H1 (cell line): ENCODE results near the gene GNAQ. TPM values are rescaled to one million over a fixed set of nuclear protein-coding genes. Genes with fewer than 3 reads are reported as not detected.

ENCODE experiments used
- CTCF ChIA-PET: fragments of 300-600 bp; sonication (Branson Sonifier 250); formaldehyde crosslinking; loops from one replicate; lab custom pipeline; 2021; ENCODE audit not compliant: partially characterized antibody; lab: Charles Lee
- POLR2A ChIA-PET: fragments of 300-600 bp; sonication (Branson Sonifier 250); formaldehyde crosslinking; loops from one replicate; lab custom pipeline; 2021; ENCODE audit warnings: inconsistent platforms; ENCODE audit not compliant: partially characterized antibody; lab: Charles Lee
- DNase-seq, 2 experiments: peaks; one replicate each; pipeline versions ENCODE4 v3.0.0 to v3.0.0-alpha.2; 2010 to 2022; ENCODE audit warnings: low spot score in 2 of 2, low read depth in 1 of 2, mixed read lengths in 1 of 2
- FAIRE-seq: peaks from 2 replicates; lab custom pipeline; 2011; peaks lifted over from hg19 to GRCh38; lab: Jason Lieb, UNC
- H2AFZ ChIP-seq: 2 replicates; pipeline ENCODE4 v1.8.1; 2012; ENCODE audit warnings: low read length, inconsistent platforms
- H2AK5ac ChIP-seq: 2 replicates; pipeline ENCODE4 v1.6.1; 2013; ENCODE audit warnings: low read depth, low read length
- H2BK120ac ChIP-seq: replicated peaks from 2 replicates; pipeline ENCODE3; 2013; ENCODE audit warnings: low read depth, low read length, inconsistent platforms
- H2BK12ac ChIP-seq: 2 replicates; pipeline ENCODE4 v1.6.1; 2013; ENCODE audit warnings: low read depth, low read length
- H2BK15ac ChIP-seq: 2 replicates; pipeline ENCODE4 v1.6.1; 2013; ENCODE audit warnings: low read length
- H2BK20ac ChIP-seq: 2 replicates; pipeline ENCODE4 v1.6.1; 2013; ENCODE audit warnings: low read length
- H2BK5ac ChIP-seq: 2 replicates; pipeline ENCODE4 v1.6.1; 2013; ENCODE audit warnings: low read depth, low read length
- H3K14ac ChIP-seq: 2 replicates; pipeline ENCODE4 v1.6.1; 2013; ENCODE audit warnings: inconsistent platforms; ENCODE audit not compliant: insufficient read length
- H3K18ac ChIP-seq: 2 replicates; pipeline ENCODE4 v1.6.1; 2013; ENCODE audit warnings: low read length; ENCODE audit errors: extremely low read depth
- H3K23ac ChIP-seq: 2 replicates; pipeline ENCODE4 v1.6.1; 2013; ENCODE audit warnings: inconsistent platforms; ENCODE audit not compliant: insufficient read length
- H3K23me2 ChIP-seq: 2 replicates; pipeline ENCODE4 v1.6.1; 2013; ENCODE audit warnings: low read depth, low read length
- H3K27ac ChIP-seq: 2 replicates; pipeline ENCODE4 v1.6.1; 2011; ENCODE audit warnings: low read depth, low read length, inconsistent platforms
- H3K27me3 ChIP-seq, 4 experiments: replicated peaks in 1 of 4; 1 replicate in 1 of 4; 2 replicates in 3 of 4; pipeline versions ENCODE4 v1.6.1 to v1.8.1; 2011 to 2013; ENCODE audit warnings: low read length in 3 of 4, mild to moderate bottlenecking in 3 of 4, inconsistent platforms in 2 of 4, mixed read lengths in 2 of 4, moderate library complexity in 1 of 4; ENCODE audit not compliant: control insufficient read depth in 3 of 4, insufficient read depth in 3 of 4; ENCODE audit errors: extremely low read depth in 1 of 4
- H3K36me3 ChIP-seq, 4 experiments: 2 replicates each; pipeline versions ENCODE4 v1.6.1 to v1.8.1; 2011 to 2013; ENCODE audit warnings: mild to moderate bottlenecking in 4 of 4, low read length in 3 of 4, moderate library complexity in 2 of 4, control low read depth in 1 of 4, inconsistent platforms in 1 of 4; ENCODE audit not compliant: insufficient read depth in 4 of 4, control insufficient read depth in 2 of 4
- H3K4ac ChIP-seq: replicated peaks from 2 replicates; pipeline ENCODE3; 2013; ENCODE audit warnings: low read length, low read depth, mixed read lengths, inconsistent platforms; ENCODE audit not compliant: insufficient read length
- H3K4me1 ChIP-seq, 4 experiments: replicated peaks in 1 of 4; 1 replicate in 1 of 4; 2 replicates in 3 of 4; pipeline versions ENCODE4 v1.6.1 to v1.8.1; 2011 to 2013; ENCODE audit warnings: low read length in 3 of 4, inconsistent platforms in 2 of 4, mixed read lengths in 1 of 4; ENCODE audit not compliant: insufficient read depth in 4 of 4, control insufficient read depth in 3 of 4
- H3K4me2 ChIP-seq, 2 experiments: 2 replicates each; pipeline versions ENCODE4 v1.6.1 to v1.8.1; 2011 to 2013; ENCODE audit warnings: low read depth in 2 of 2, low read length in 2 of 2, control low read depth in 1 of 2, inconsistent platforms in 1 of 2, mild to moderate bottlenecking in 1 of 2; ENCODE audit not compliant: insufficient read depth in 1 of 2
- H3K4me3 ChIP-seq, 4 experiments: fragments of 200-600, 300-600 bp in 1 of 4; sonication (generic), shearing (Covaris generic), sonication (Bioruptor Twin) in 1 of 4; 2 replicates each; pipeline versions ENCODE4 v1.5.1 to v1.8.1; 2011 to 2016; ENCODE audit warnings: low read length in 4 of 4, low read depth in 3 of 4, control low read depth in 2 of 4, inconsistent platforms in 2 of 4, mild to moderate bottlenecking in 2 of 4, mixed read lengths in 1 of 4, moderate library complexity in 1 of 4; ENCODE audit not compliant: insufficient read depth in 2 of 4; ENCODE audit errors: extremely low read depth in 1 of 4
- H3K56ac ChIP-seq: replicated peaks from 2 replicates; pipeline ENCODE3; 2013; ENCODE audit warnings: low read depth, mild to moderate bottlenecking, mixed read lengths, low read length, inconsistent platforms; ENCODE audit not compliant: insufficient read length
- H3K79me1 ChIP-seq: 2 replicates; pipeline ENCODE4 v1.6.1; 2013; ENCODE audit warnings: low read depth, low read length, control low read depth
- H3K79me2 ChIP-seq, 2 experiments: 2 replicates each; pipeline versions ENCODE4 v1.6.1 to v1.8.1; 2012 to 2013; ENCODE audit warnings: low read length in 2 of 2, mild to moderate bottlenecking in 2 of 2, inconsistent platforms in 1 of 2; ENCODE audit not compliant: insufficient read depth in 2 of 2, control insufficient read depth in 1 of 2
- H3K9ac ChIP-seq, 4 experiments: replicated peaks in 1 of 4; 1 replicate in 1 of 4; 2 replicates in 3 of 4; pipeline versions ENCODE4 v1.6.1 to v1.8.1; 2011 to 2013; ENCODE audit warnings: low read depth in 3 of 4, low read length in 3 of 4, control low read depth in 2 of 4, mild to moderate bottlenecking in 2 of 4, moderate library complexity in 2 of 4, inconsistent platforms in 1 of 4; ENCODE audit errors: extremely low read depth in 1 of 4
- H3K9me3 ChIP-seq, 2 experiments: 2 replicates each; pipeline versions ENCODE4 v1.6.1 to v1.8.1; 2012 to 2013; ENCODE audit warnings: mild to moderate bottlenecking in 2 of 2, moderate library complexity in 2 of 2, control low read depth in 1 of 2, inconsistent platforms in 1 of 2, low read depth in 1 of 2, low read length in 1 of 2, mixed read lengths in 1 of 2; ENCODE audit not compliant: insufficient read depth in 2 of 2
- H4K20me1 ChIP-seq, 2 experiments: replicated peaks in 1 of 2; 2 replicates each; pipeline versions ENCODE3 to v1.8.1; 2011 to 2013; ENCODE audit warnings: inconsistent platforms in 2 of 2, low read length in 2 of 2, mild to moderate bottlenecking in 1 of 2; ENCODE audit not compliant: insufficient read depth in 2 of 2, control insufficient read depth in 1 of 2
- H4K5ac ChIP-seq: 2 replicates; pipeline ENCODE4 v1.6.1; 2013; ENCODE audit warnings: low read length, low read depth, mixed read lengths, inconsistent platforms; ENCODE audit not compliant: insufficient read length
- H4K8ac ChIP-seq: 2 replicates; pipeline ENCODE4 v1.8.0; 2013; ENCODE audit warnings: mild to moderate bottlenecking, moderate library complexity, low read length, inconsistent platforms; ENCODE audit not compliant: insufficient read depth; ENCODE audit errors: extremely low read depth
- H4K91ac ChIP-seq: replicated peaks from 2 replicates; pipeline ENCODE3; 2013; ENCODE audit warnings: low read length, mixed read lengths, inconsistent platforms; ENCODE audit not compliant: insufficient read length
- ASH2L ChIP-seq: fragments of 200-600, 300-600 bp; sonication (generic); IDR thresholded peaks from one replicate; pipeline ENCODE4 v1.7.1; 2017; ENCODE audit warnings: low read length
- CBX8 ChIP-seq: fragments of 300-800, 300-1000 bp; sonication (generic); IDR thresholded peaks from 2 replicates; pipeline ENCODE4 v1.7.1; 2016; ENCODE audit warnings: low read depth, low read length, borderline replicate concordance
- HDAC6 ChIP-seq: IDR thresholded peaks from one replicate; pipeline ENCODE4 v1.7.1; 2012; ENCODE audit warnings: low read depth, mild to moderate bottlenecking, inconsistent platforms, low read length, moderate library complexity
- PHF8 ChIP-seq: fragments of 200-600 bp; sonication (generic); conservative IDR thresholded peaks from 2 replicates; pipeline ENCODE4 v1.7.1; 2012; ENCODE audit warnings: low read depth, mild to moderate bottlenecking, inconsistent platforms, low read length, moderate library complexity
- RBBP5 ChIP-seq: IDR thresholded peaks from 2 replicates; pipeline ENCODE4 v1.7.1; 2012; ENCODE audit warnings: low read depth, mild to moderate bottlenecking, inconsistent platforms, low read length, moderate library complexity, borderline replicate concordance
- SAP30 ChIP-seq: fragments of 300-600 bp; sonication (generic); IDR thresholded peaks from 2 replicates; pipeline ENCODE4 v1.7.1; 2012; ENCODE audit warnings: low read length, moderate library complexity, mild to moderate bottlenecking, inconsistent platforms; ENCODE audit not compliant: insufficient read depth, insufficient replicate concordance
- SIRT6 ChIP-seq: IDR thresholded peaks from one replicate; pipeline ENCODE4 v1.7.1; 2012; ENCODE audit warnings: low read length, inconsistent platforms
- SIX5 ChIP-seq: IDR thresholded peaks from 2 replicates; pipeline ENCODE4 v1.6.1; 2011; ENCODE audit warnings: mild to moderate bottlenecking, low read depth, low read length
- SP1 ChIP-seq: IDR thresholded peaks from 2 replicates; pipeline ENCODE4 v1.6.1; 2011; ENCODE audit warnings: low read depth, low read length
- SP2 ChIP-seq: IDR thresholded peaks from 2 replicates; pipeline ENCODE4 v1.6.1; 2012; ENCODE audit warnings: mild to moderate bottlenecking, low read length, inconsistent platforms
- SP4 ChIP-seq: IDR thresholded peaks from 2 replicates; pipeline ENCODE4 v1.6.1; 2012; ENCODE audit warnings: low read length, inconsistent platforms
- SRF ChIP-seq: IDR thresholded peaks from 2 replicates; pipeline ENCODE4 v1.6.1; 2011; ENCODE audit warnings: mild to moderate bottlenecking, low read depth, low read length, moderate library complexity
- YY1 ChIP-seq: IDR thresholded peaks from 2 replicates; pipeline ENCODE4 v1.6.1; 2011; ENCODE audit warnings: low read depth, mild to moderate bottlenecking, low read length
- WGBS, 2 experiments: shearing (Covaris generic) in 1 of 2; methylation state at CpG; one replicate each; pipeline versions ENCODE4 v1.1.6 to v1.1.7; 2013 to 2015; ENCODE audit warnings: low lambda C conversion rate in 2 of 2, mixed read lengths in 2 of 2, inconsistent platforms in 1 of 2, low coverage in 1 of 2, missing lambda C conversion rate in 1 of 2; ENCODE audit not compliant: insufficient replicate concordance in 2 of 2, insufficient coverage in 1 of 2, insufficient read length in 1 of 2; ENCODE audit errors: extremely low coverage in 1 of 2, missing lambda C conversion rate in 1 of 2; 5-methylcytosine and 5-hydroxymethylcytosine counted together
- polyA plus RNA-seq, 7 experiments: library from polyadenylated mRNA; depleted of rRNA in 3 of 7; stranded (reverse) in 5 of 7; unstranded in 2 of 7; fragments of >200 nt in 5 of 7; fragments of 200-250 nt in 2 of 7; gene quantifications; 1 replicate in 5 of 7; 2 replicates in 1 of 7; 4 replicates in 1 of 7; pipeline versions ENCODE4 v1.2.1 to v1.2.3, GENCODE V29; 2011 to 2013; ENCODE audit warnings: missing spikeins in 2 of 7, mixed read lengths in 2 of 7
- total RNA-seq: library from RNA; stranded (reverse); fragmentation: NEBNext Ultra II Directional; extraction: Animal tissue kit (Norgen Biotek cat#: 25700); gene quantifications from 2 replicates; pipeline ENCODE4 v1.2.1, GENCODE V29; 2021
- TF ChIP-seq, protein P1 (sequence below): IDR thresholded peaks from 2 replicates; pipeline ENCODE4 v1.6.1; 2012; ENCODE audit warnings: inconsistent platforms

GNAQ gene
- total and polyA plus RNA-seq, 2 of the 8 experiments (the other 6 are each of a cell fraction or from before 2014, with no cell fraction given): 22.8 to 63.8 TPM

DNA sequence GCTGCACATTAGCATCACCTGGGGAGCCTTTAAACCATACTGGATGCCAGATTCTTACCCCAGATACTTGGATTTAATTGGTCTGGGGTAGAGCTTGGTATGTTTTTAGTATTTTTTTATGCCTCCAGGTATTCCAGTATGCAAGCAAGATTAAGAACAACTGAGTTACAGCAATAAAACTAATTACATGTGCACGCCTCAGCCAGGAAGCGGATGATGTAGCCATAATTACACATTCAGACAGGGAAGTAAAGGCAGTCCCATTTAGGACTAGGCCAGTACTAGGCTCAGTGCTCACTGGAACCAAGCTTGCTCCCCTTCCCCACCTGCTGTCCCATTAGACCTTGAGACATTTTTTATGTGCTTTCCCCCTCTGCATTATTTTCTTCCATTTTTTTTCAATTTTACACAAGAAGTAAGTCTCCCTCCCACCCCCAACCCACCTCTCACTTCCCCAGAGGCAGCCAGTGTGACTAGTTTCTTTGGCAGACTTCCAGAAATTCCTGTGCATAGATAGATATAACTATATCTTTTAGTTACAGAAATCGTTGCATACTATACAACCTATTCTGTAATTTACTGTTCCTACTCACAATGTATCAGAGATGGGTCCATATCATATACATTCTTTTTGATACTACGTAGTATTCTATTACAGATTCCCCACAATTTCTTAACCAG lies 7.1 kb upstream of the GNAQ start:
- H2BK5ac ChIP-seq: no peak overlapping the region
- no peak overlapping the region for H3K27ac ChIP-seq
- DNase-seq (no peak), FAIRE-seq (no peak)
- no peak overlapping the region for H3K23ac ChIP-seq
- ChIA-PET POLR2A (no interaction called here), CTCF (interaction anchor here (0.7 to 3.6 kb wide), 4 partner anchors 39 to 312 kb away, joined by 3 to 12 read pairs (median 3); no protein-coding TSS in a partner anchor)
- no peak overlapping the region for H2BK120ac ChIP-seq
- H3K23me2 ChIP-seq: no peaks in the 10 kb centered on the region
- 93% methylated on average over 4 of the region's 4 CpGs; no CpG with 5 or more reads in 1 of the 2 experiments for WGBS, 2 experiments
- no peak overlapping the region for H3K4me3 ChIP-seq
- H3K9me3 ChIP-seq: no peaks in the 10 kb centered on the region
- no peak overlapping the region for H2BK12ac ChIP-seq
- no peak overlapping the region for H3K4ac ChIP-seq
- no peaks in the 10 kb centered on the region for H3K36me3 ChIP-seq
- H2BK15ac ChIP-seq: no peak overlapping the region
- H3K56ac ChIP-seq: no peak overlapping the region
- no peak overlapping the region for H3K9ac ChIP-seq
- H4K8ac ChIP-seq: no peak overlapping the region
- H2AFZ ChIP-seq: no peak overlapping the region
- H2AK5ac ChIP-seq: no peak overlapping the region
- no peak overlapping the region for H3K14ac ChIP-seq
- H4K5ac ChIP-seq: no peak overlapping the region
- no peaks in the 10 kb centered on the region for H3K27me3 ChIP-seq
- H4K20me1 ChIP-seq: no peaks in the 10 kb centered on the region
- H3K4me1 ChIP-seq: no peaks in the 10 kb centered on the region
- H2BK20ac ChIP-seq: no peak overlapping the region
- H3K79me1 ChIP-seq: no peaks in the 10 kb centered on the region
- no peak overlapping the region for H4K91ac ChIP-seq
- no peaks in the 10 kb centered on the region for H3K79me2 ChIP-seq
- no peak overlapping the region for H3K18ac ChIP-seq
- H3K4me2 ChIP-seq: no peak overlapping the region
- TF ChIP-seq SP1 (no peak), SP2 (no peak), SP4 (no peak), RBBP5 (no peak), SRF (no peak), SAP30 (no peak), SIRT6 (no peak), ASH2L (no peak), CBX8 (no peak), YY1 (no peak), SIX5 (no peak), PHF8 (no peak), HDAC6 (no peak)
- TF ChIP-seq, protein P1, sequence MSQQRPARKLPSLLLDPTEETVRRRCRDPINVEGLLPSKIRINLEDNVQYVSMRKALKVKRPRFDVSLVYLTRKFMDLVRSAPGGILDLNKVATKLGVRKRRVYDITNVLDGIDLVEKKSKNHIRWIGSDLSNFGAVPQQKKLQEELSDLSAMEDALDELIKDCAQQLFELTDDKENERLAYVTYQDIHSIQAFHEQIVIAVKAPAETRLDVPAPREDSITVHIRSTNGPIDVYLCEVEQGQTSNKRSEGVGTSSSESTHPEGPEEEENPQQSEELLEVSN: no peak
